WTC11 (cell line): ENCODE measurements around the gene DUOX1.

Experiments used
- AR ChIP-seq: fragments of 250-450 bp; sonication (Bioruptor Pico); IDR thresholded peaks from 2 replicates; pipeline ENCODE4 v1.9.0; 2021; ENCODE audit warnings: mild to moderate bottlenecking
- CTCF ChIP-seq: fragments of 200-600 bp; IDR thresholded peaks from 2 replicates; pipeline ENCODE4 v1.8.0; 2022; ENCODE audit warnings: antibody characterized with exemption
- E2F5 ChIP-seq: sonication (generic); formaldehyde crosslinking; IDR thresholded peaks from 2 replicates; pipeline ENCODE4 v1.8.1; 2022; ENCODE audit warnings: mild to moderate bottlenecking, moderate library complexity, missing genetic modification reagents
- ESRRA ChIP-seq: sonication (generic); formaldehyde crosslinking; IDR thresholded peaks from 2 replicates; pipeline ENCODE4 v1.8.1; 2022; ENCODE audit warnings: mild to moderate bottlenecking, missing genetic modification reagents, borderline replicate concordance
- HMGXB4 ChIP-seq: sonication (generic); formaldehyde crosslinking; IDR thresholded peaks from 2 replicates; pipeline ENCODE4 v1.8.1; 2023; ENCODE audit warnings: mild to moderate bottlenecking, moderate library complexity, missing genetic modification reagents
- JUN ChIP-seq: sonication (generic); formaldehyde crosslinking; IDR thresholded peaks from 2 replicates; pipeline ENCODE4 v1.8.0; 2023; ENCODE audit warnings: mild to moderate bottlenecking, missing genetic modification reagents
- MAX ChIP-seq: sonication (generic); formaldehyde crosslinking; IDR thresholded peaks from 2 replicates; pipeline ENCODE4 v1.8.0; 2022; ENCODE audit warnings: mild to moderate bottlenecking, missing genetic modification reagents
- NFE2L1 ChIP-seq: sonication (generic); formaldehyde crosslinking; IDR thresholded peaks from 2 replicates; pipeline ENCODE4 v1.8.1; 2023; ENCODE audit warnings: missing genetic modification reagents
- STAT6 ChIP-seq: sonication (generic); formaldehyde crosslinking; conservative IDR thresholded peaks from 2 replicates; pipeline ENCODE4 v1.8.1; 2023; ENCODE audit warnings: mild to moderate bottlenecking, low read depth, missing genetic modification reagents, moderate library complexity
- ZNF416 ChIP-seq: fragments of 250-450 bp; sonication (Bioruptor Pico); IDR thresholded peaks from 2 replicates; pipeline ENCODE4 v1.9.0; 2021; ENCODE audit warnings: mild to moderate bottlenecking, inconsistent platforms

GRCh38 chr15:45200001-45200798 lies 70.4 kb downstream of the DUOX1 start:
- TF ChIP-seq CTCF (no peak), ESRRA (no peak), NFE2L1 (CRISPR knock-in tag) (no peak), HMGXB4 (CRISPR knock-in tag) (peak; percentile 87; the same call in 1 of the 2 replicates), AR (CRISPR knock-in tag) (no peak), STAT6 (CRISPR knock-in tag) (no peak), E2F5 (CRISPR knock-in tag) (no peak), JUN (CRISPR knock-in tag) (no peak), ZNF416 (CRISPR knock-in tag) (0 out of 2 replicates have a peak, but pooled peaks have one; percentile 0), MAX (CRISPR knock-in tag) (no peak)
